ENCODE results near the gene GALNT12.

DNA sequence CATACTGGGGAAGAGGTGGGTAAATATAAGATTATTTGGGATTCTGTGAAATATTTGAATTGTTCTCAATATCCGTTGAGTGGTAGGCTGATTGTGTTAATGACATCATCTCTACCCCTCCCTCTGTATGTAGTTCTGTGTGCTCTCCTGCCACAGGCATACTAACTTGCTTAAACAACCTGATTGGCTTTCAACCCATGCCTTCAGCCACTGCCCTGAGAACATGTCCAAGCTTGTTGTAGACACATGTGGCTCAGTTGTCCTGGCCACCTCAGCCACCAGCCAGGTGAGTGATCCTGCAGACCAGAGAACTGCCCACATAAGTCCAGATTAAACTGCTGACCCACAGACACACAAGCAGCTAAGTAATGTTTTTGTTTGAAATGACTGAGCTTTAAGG is 42.2 kb upstream of the GALNT12 start:
- TF ChIP-seq GABPA (IDR thresholded peaks at IDR 0.05 in 1 of 2, conservative IDR thresholded peaks at IDR 0.05 in 1 of 2) (no peak), REST (IDR thresholded peaks at IDR 0.05) (no peak), YY1 (IDR thresholded peaks at IDR 0.05) (no peak), JUND (IDR thresholded peaks at IDR 0.05) (no peak), SP1 (IDR thresholded peaks at IDR 0.05) (no peak), EGR1 (IDR thresholded peaks at IDR 0.05; ENCODE audit: low read depth in 2 of 2) (no peak), HNF4G (IDR thresholded peaks at IDR 0.05) (no peak), ATF3 (IDR thresholded peaks at IDR 0.05) (no peak), FOXA1 (IDR thresholded peaks at IDR 0.05) (no peak)
- TF ChIP-seq, protein P1, sequence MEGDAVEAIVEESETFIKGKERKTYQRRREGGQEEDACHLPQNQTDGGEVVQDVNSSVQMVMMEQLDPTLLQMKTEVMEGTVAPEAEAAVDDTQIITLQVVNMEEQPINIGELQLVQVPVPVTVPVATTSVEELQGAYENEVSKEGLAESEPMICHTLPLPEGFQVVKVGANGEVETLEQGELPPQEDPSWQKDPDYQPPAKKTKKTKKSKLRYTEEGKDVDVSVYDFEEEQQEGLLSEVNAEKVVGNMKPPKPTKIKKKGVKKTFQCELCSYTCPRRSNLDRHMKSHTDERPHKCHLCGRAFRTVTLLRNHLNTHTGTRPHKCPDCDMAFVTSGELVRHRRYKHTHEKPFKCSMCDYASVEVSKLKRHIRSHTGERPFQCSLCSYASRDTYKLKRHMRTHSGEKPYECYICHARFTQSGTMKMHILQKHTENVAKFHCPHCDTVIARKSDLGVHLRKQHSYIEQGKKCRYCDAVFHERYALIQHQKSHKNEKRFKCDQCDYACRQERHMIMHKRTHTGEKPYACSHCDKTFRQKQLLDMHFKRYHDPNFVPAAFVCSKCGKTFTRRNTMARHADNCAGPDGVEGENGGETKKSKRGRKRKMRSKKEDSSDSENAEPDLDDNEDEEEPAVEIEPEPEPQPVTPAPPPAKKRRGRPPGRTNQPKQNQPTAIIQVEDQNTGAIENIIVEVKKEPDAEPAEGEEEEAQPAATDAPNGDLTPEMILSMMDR (IDR thresholded peaks at IDR 0.05; ENCODE audit: low read depth, low read length, missing input control), result no peak
